HepG2 (cell line): Measurements from ENCODE around the gene SSH3. TPM values are rescaled to one million over a fixed set of nuclear protein-coding genes. Genes with fewer than 3 reads are reported as not detected.

Source experiments
- BORCS8-MEF2B ChIP-seq: sonication (generic); formaldehyde crosslinking; IDR thresholded peaks from 2 replicates; pipeline ENCODE4 v1.8.0; 2022; ENCODE audit warnings: mild to moderate bottlenecking, missing genetic modification reagents
- IKZF1 ChIP-seq: fragments of 450-650 bp; IDR thresholded peaks from 2 replicates; pipeline ENCODE4 v1.7.1; 2016
- RARA ChIP-seq: IDR thresholded peaks from 2 replicates; pipeline ENCODE4 v1.6.1; 2016; ENCODE audit warnings: missing genetic modification reagents, missing compliant biosample characterization
- RFX1 ChIP-seq: fragments of 450-650 bp; IDR thresholded peaks from 2 replicates; pipeline ENCODE4 v1.6.1; 2017
- SCMH1 ChIP-seq: sonication (generic); formaldehyde crosslinking; IDR thresholded peaks from 2 replicates; pipeline ENCODE4 v1.9.0; 2021; ENCODE audit warnings: missing genetic modification reagents, mild to moderate bottlenecking, borderline replicate concordance
- SKIL ChIP-seq: sonication (generic); formaldehyde crosslinking; IDR thresholded peaks from 2 replicates; pipeline ENCODE4 v1.8.0; 2022; ENCODE audit warnings: missing genetic modification reagents, mild to moderate bottlenecking, moderate library complexity, borderline replicate concordance
- TBP ChIP-seq: sonication (generic); formaldehyde crosslinking; IDR thresholded peaks from 2 replicates; pipeline ENCODE4 v1.5.0; 2020; ENCODE audit warnings: missing genetic modification reagents
- TOPORS ChIP-seq: sonication (generic); formaldehyde crosslinking; IDR thresholded peaks from 2 replicates; pipeline ENCODE4 v1.8.0; 2023; ENCODE audit warnings: mild to moderate bottlenecking, missing genetic modification reagents
- ZBTB4 ChIP-seq: sonication (generic); formaldehyde crosslinking; IDR thresholded peaks from 2 replicates; pipeline ENCODE4 v1.4.0; 2020; ENCODE audit warnings: missing genetic modification reagents, mild to moderate bottlenecking, borderline replicate concordance
- ZFY ChIP-seq: sonication (generic); formaldehyde crosslinking; IDR thresholded peaks from 2 replicates; pipeline ENCODE4 v1.4.0; 2020; ENCODE audit warnings: missing genetic modification reagents
- ZHX2 ChIP-seq, 2 experiments: sonication (generic) in 1 of 2; formaldehyde crosslinking in 1 of 2; IDR thresholded peaks; 2 replicates each; pipeline versions ENCODE4 v1.6.1 to v1.9.0; 2014 to 2022; ENCODE audit warnings: antibody characterized with exemption in 1 of 2, borderline replicate concordance in 1 of 2, inconsistent platforms in 1 of 2, low read depth in 1 of 2, missing genetic modification reagents in 1 of 2
- ZNF143 ChIP-seq: sonication (generic); formaldehyde crosslinking; IDR thresholded peaks from 2 replicates; pipeline ENCODE4 v1.4.0; 2020; ENCODE audit warnings: missing genetic modification reagents
- ZNF17 ChIP-seq: sonication (generic); formaldehyde crosslinking; IDR thresholded peaks from 2 replicates; pipeline ENCODE4 v1.5.0; 2020; ENCODE audit warnings: mild to moderate bottlenecking, missing genetic modification reagents
- ZNF180 ChIP-seq: sonication (generic); formaldehyde crosslinking; IDR thresholded peaks from 2 replicates; pipeline ENCODE4 v1.4.0; 2020; ENCODE audit warnings: low read depth, missing genetic modification reagents, borderline replicate concordance
- ZNF225 ChIP-seq: sonication (generic); formaldehyde crosslinking; IDR thresholded peaks from 2 replicates; pipeline ENCODE4 v1.4.0; 2020; ENCODE audit warnings: mild to moderate bottlenecking, missing genetic modification reagents
- ZNF329 ChIP-seq: sonication (generic); formaldehyde crosslinking; IDR thresholded peaks from 2 replicates; pipeline ENCODE4 v1.9.0; 2021; ENCODE audit warnings: low read depth, mild to moderate bottlenecking, missing genetic modification reagents
- ZNF343 ChIP-seq: sonication (generic); formaldehyde crosslinking; IDR thresholded peaks from 2 replicates; pipeline ENCODE4 v1.4.0; 2020; ENCODE audit warnings: mild to moderate bottlenecking, missing genetic modification reagents
- ZNF724P ChIP-seq: sonication (generic); formaldehyde crosslinking; IDR thresholded peaks from 2 replicates; pipeline ENCODE4 v1.8.0; 2022; ENCODE audit warnings: missing genetic modification reagents, borderline replicate concordance
- polyA plus RNA-seq, 8 experiments: library from polyadenylated mRNA; depleted of rRNA in 3 of 8; stranded (reverse) in 7 of 8; unstranded in 1 of 8; fragments of >200 nt; fragmentation: Illumina TruSeq in 4 of 8; extraction: Trizol in 4 of 8; gene quantifications; 2 replicates each; pipeline versions ENCODE4 v1.2.1 to v1.2.3, GENCODE V29; 2011 to 2016; ENCODE audit warnings: low read depth in 4 of 8, missing spikeins in 1 of 8, mixed read lengths in 1 of 8; ENCODE audit not compliant: insufficient read depth in 1 of 8
- total RNA-seq, 5 experiments: library from RNA; depleted of rRNA; stranded (reverse); fragments of >200 nt; fragmentation: Illumina TruSeq; extraction: Trizol; gene quantifications; 2 replicates each; pipeline ENCODE4 v1.2.3, GENCODE V29; 2016; ENCODE audit warnings: low read depth in 1 of 5

SSH3 gene
- total and polyA plus RNA-seq, 2 of the 13 experiments (the other 11 are each of a cell fraction or from before 2014, with no cell fraction given): 12.4 to 18.8 TPM

GRCh38 chr11:67288452-67289225, 14.7 kb upstream of the SSH3 start (continued):
- TF ChIP-seq ZHX2 (IDR thresholded peaks at IDR 0.05; ENCODE audit: low read depth) (no peak), ZHX2 (CRISPR knock-in tag; IDR thresholded peaks at IDR 0.05; ENCODE audit: borderline replicate concordance) (0 out of 2 replicates have a peak, but pooled peaks have one; percentile 77), BORCS8-MEF2B (peak; percentile 94), ZNF143 (CRISPR knock-in tag) (peak; percentile 51; the same call in 1 of the 2 replicates), RFX1 (peak; percentile 69), SKIL (peak; percentile 26; the same call in 1 of the 2 replicates), RARA (peak; percentile 42; the same call in 1 of the 2 replicates), IKZF1 (no peak), ZNF180 (CRISPR knock-in tag) (no peak), ZNF17 (CRISPR knock-in tag) (no peak), ZFY (CRISPR knock-in tag) (peak; percentile 93), TBP (no peak), ZBTB4 (CRISPR knock-in tag) (peak; percentile 88; the same call in 1 of the 2 replicates), ZNF343 (CRISPR knock-in tag) (peak; percentile 69; the same call in 1 of the 2 replicates), ZNF724P (CRISPR knock-in tag) (peak; percentile 51; the same call in 1 of the 2 replicates), ZNF329 (CRISPR knock-in tag) (no peak), ZNF225 (CRISPR knock-in tag) (peak; percentile 78), SCMH1 (CRISPR knock-in tag) (no peak), TOPORS (peak; percentile 83)
